Tongue (tissue), 2 donors: ENCODE data around the gene NR6A1. TPM values are rescaled to one million over a fixed set of nuclear protein-coding genes. Genes with fewer than 3 reads are reported as not detected.

Experiments used
- DNase-seq: peaks from one replicate; pipeline ENCODE4 v3.0.0-alpha.2; 2015
- total RNA-seq: library from RNA; depleted of rRNA; stranded (reverse); fragments of >200 nt; gene quantifications from one replicate; pipeline ENCODE4 v1.2.3, GENCODE V29; 2014

Gene NR6A1
- total RNA-seq, 1 donor from 2014 or later, result 1.0 TPM

DNA sequence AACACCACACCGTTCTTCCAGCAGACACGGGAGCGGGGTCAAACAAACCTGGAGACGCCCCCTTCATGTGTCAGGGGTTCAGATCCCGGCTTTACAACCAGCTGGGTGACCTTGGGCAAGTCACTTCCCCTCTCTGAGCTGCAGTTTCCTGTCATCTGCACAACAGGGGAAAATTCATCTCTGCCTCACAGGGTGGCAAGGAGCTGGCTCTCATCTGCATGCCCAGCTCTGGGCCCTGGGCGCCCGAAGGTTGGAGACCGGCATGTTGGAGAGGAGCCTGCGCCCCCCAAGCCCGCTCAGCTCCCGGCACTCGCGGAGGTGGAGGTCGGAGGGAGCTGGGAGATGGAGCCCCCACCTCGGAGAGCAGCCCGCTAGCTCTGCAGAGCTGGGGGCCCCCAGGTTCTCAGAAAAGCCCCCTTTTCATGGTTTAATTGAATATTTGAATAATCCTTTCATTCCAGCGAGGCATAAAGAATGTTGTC lies 284.3 kb downstream of the NR6A1 start:
- DNase-seq, result no peak

GRCh38 chr9:124485936-124486335 lies 285.2 kb downstream of the NR6A1 start:
- no peak for DNase-seq

GRCh38 chr9:124485201-124485600 lies 285.9 kb downstream of the NR6A1 start:
- DNase-seq, result no peak

GRCh38 chr9:124483481-124483880 lies 287.6 kb downstream of the NR6A1 start:
- DNase-seq, result no peak

- no peak for DNase-seq
Measured at GRCh38 chr9:124482431-124483031, 288.6 kb downstream of the NR6A1 start.

DNA sequence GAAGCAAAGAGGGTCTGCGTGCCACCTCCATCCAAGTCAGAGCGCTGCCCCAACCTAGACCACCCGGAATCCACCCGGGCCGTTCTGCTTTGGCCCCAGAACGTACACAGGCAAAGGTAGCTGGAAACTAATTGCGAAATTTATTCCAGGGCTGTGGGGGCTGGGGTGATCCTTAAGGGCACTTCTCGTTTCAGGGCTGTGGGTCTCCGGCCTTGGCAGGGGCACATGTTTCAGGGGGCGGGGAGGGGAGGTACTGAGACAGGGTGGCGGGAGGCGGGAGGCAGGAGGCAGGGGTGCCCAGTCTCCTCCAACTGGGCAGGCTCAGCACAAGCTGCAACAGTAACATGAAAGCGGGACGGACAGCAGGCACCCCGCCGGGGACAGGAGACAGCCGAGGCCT lies 290.0 kb downstream of the NR6A1 start:
- no peak for DNase-seq

- no peak for DNase-seq
Measured at GRCh38 chr9:124480621-124480981, 290.5 kb downstream of the NR6A1 start.

GRCh38 chr9:124479947-124480620 lies 291.0 kb downstream of the NR6A1 start:
- DNase-seq, result no peak

DNA sequence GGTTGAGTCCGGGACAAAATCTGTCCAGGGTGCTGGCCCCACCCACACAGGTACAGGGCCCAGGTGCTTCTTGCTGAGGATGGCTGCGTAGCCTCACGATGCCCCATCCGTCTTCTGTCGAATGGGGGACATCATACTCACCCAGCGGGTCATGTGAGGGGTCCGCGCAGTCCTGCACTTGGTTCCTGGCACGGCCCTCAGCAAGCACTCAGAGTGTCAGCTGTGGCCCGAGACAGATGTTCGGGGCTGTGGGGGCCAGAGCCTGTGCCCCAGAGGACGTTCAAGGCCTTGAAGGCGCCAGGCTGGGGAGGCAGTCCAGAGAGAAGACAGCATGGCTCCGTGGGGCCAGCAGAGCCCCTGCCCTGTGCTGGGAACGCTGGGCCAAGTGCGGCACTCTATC lies 291.7 kb downstream of the NR6A1 start:
- DNase-seq, result no peak

DNA sequence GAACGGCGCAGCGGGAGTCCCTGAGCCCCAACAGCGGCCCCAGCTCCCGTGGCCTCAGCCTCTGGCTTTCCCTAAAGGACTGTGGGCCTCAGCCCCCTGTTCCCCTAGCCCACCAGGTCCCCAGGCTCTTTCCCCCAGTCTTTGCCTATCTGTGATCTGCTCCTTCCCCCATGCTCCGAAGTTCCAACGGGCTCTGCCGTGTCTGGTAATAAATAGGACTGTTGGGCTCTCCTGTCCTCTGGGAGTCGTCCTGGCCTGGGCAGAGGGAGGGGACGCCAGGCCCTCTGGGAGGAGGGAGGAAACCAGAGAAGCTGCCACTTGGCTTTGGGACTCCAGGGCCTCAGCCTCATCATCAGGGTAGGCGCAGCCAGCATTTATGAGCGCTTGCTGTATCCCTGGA lies 292.8 kb downstream of the NR6A1 start:
- DNase-seq, result no peak

GRCh38 chr9:124477648-124478285 lies 293.3 kb downstream of the NR6A1 start:
- DNase-seq, result peak; percentile 17

- no peak for DNase-seq
Measured at GRCh38 chr9:124477211-124477647, 293.9 kb downstream of the NR6A1 start.

- DNase-seq, result no peak
Measured at GRCh38 chr9:124475868-124476690, 295.0 kb downstream of the NR6A1 start.

DNA sequence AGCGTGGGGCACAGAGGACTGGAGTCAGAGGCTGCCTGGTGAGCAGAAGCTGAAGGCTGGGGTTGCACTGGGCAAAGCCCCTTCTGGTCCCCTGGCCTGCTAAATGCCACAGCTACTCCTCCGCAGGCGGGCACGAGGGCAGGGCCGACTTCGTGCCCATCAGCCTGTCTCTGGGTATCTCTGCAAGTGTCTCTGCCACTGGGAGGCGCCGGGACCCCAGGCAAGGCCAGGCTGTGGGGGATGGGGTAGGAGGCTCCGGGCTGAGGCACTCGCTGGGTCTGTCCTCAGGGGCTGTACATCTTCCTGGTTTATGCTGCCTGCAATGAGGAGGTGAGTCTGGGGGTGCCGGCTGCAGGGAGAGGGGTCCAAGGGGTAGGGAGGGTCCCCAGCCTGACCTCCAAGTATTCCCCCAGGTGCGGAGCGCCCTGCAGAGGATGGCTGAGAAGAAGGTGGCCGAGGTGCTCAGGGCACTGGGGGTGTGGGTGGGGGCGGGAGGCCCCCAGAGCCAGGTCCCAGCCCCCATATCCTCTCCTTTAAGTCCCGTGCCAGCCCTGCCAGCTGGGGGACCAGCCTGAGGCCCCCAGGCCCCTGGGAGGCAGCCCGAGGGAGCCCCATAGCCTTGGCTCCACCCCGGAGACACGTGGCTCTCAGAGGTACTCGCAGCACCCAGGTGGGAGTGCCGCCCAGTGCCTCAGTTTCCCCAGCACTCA lies 295.8 kb downstream of the NR6A1 start:
- no peak for DNase-seq

DNA sequence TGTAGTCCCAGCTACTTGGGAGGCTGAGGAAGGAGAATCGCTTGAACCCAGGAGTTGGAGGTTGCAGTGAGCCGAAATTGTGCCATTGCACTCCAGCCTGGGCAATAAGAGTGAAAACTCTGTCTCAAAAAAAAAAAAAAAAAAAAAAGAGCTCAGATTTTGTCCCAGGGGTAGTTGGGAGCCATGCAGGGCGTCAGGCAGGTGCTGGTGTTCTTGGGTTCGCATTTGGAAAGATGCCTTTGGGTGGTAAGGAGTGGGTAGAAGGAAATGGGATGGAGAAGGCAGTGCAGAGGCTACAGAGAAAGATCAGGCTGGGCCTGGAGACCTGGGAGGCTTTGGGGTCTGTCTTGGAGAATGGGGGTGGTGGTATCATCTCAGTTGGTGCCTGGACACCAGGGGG lies 297.0 kb downstream of the NR6A1 start:
- no peak for DNase-seq

DNA sequence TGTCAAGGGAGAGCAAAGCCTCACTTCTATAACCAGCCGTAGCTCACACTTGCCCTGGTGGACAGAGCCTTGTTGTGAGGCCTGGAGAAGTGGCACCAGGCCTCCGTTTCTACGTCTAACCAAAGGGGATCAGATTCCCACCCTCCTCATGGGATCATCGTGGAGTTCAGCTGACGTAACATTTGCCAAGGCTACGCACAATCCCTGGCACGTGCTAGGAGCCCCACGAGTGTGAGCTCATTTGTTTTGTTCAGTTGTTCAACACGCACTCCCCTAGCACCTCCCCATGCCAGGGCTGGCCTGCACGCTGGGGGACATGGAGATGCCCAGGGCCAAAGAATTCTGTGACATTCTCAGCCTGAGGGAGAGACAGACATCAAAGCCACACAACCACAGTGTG lies 297.8 kb downstream of the NR6A1 start:
- DNase-seq, result no peak

DNA sequence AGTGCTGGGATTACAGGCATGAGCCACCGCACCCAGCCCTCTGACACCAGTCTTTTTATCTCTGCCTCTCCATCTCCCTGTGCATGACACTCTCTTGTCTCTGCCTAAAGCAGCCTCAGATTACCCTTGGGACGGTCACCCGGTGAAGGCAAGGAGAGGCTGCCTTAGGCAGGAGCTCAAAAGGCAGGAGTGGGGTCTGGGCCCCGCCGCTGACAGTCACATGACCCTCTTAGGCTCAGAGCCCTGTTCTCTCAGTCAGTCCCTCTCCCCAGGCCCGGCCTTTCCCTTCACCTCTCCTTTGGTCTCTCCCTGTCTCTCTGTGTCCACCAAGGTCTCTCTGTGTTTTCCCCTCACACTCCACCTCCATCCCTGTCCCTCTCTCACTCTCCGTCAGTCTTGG lies 298.3 kb downstream of the NR6A1 start:
- DNase-seq, result no peak

GRCh38 chr9:124471761-124472160 lies 299.4 kb downstream of the NR6A1 start:
- no peak for DNase-seq

DNA sequence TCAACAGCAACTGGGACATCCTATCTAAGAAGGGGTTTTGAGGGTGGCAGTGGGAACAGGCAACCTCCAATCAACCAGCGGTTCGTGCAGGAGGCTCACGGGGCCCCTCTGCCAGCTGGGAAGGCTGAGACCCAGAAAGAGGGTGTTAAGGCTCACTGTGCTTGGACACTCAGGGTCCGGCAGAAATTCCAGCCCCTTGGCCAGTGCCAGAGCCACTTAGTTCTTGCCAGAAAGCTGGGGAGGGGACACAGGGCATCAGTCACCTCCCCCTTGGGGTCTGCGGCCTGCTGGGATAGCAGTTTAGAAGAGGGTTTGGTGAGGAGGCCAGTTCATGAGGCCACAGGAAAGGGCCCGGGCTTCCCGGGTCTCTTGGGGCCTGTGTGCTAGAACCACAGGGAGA lies 300.4 kb downstream of the NR6A1 start:
- DNase-seq, result no peak

- no peak for DNase-seq
Measured at GRCh38 chr9:124470306-124470705, 300.8 kb downstream of the NR6A1 start.

GRCh38 chr9:124469011-124469832 lies 301.9 kb downstream of the NR6A1 start:
- no peak for DNase-seq
